Activated naive CD4-positive, alpha-beta T cell treated with Interleukin-2 at 50 U/mL for 16 hours (primary cell): Measurements from ENCODE around the gene TANC2.

Experiments
- DNase-seq: peaks from one replicate; pipeline ENCODE4 v3.0.0-alpha.2; 2020

TANC2 gene

GRCh38 chr17:63015824-63016223, 49.8 kb downstream of the TANC2 start:
- no peak for DNase-seq
